Measurements from ENCODE around the gene KCNIP4. TPM values are rescaled to one million over a fixed set of nuclear protein-coding genes. Genes with fewer than 3 reads are reported as not detected.

The KCNIP4 gene
- total and polyA plus RNA-seq, 4 donors: 12.5 to 74.2 (median 54.5) TPM

DNA sequence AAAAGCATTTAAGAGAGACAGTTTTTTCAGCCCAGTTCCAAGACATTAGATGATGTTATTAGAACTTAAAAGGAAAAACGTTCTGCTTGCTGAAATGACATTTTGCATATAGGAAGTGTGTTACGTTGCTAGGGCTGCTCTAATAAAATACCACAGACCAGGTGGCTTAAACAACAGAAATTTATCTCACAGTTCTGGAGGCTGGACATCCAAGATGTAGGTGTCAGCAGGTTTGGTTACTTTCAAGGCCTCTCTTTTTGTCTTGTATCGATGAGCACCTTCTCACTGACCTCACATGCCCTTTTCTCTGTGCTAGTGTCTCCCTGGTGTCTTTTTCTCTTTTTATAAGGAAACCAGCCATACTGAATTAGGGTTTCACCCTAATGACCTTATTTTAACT lies 1043.6 kb downstream of the KCNIP4 start:
- H3K4me3 ChIP-seq (ENCODE audit: low read depth, low read length): no peak overlapping the region
- H3K4me1 ChIP-seq (ENCODE audit: control insufficient read depth, insufficient read depth, low read length): no peaks in the 10 kb centered on the region
- H3K27me3 ChIP-seq (ENCODE audit: control insufficient read depth, insufficient read depth, low read length): no peaks in the 10 kb centered on the region
- H3K9me3 ChIP-seq (ENCODE audit: control insufficient read depth, insufficient read depth, low read length): no peaks in the 10 kb centered on the region
- WGBS (ENCODE audit: insufficient coverage): no CpG with 5 or more reads among the region's 3 CpGs
- H3K36me3 ChIP-seq (ENCODE audit: control insufficient read depth, insufficient read depth, low read length): no peaks in the 10 kb centered on the region
- no peak for DNase-seq (ENCODE audit: low read depth in 4 of 6, low spot score in 6 of 6)
- H3K27ac ChIP-seq (ENCODE audit: low read depth, low read length): no peak overlapping the region

DNA sequence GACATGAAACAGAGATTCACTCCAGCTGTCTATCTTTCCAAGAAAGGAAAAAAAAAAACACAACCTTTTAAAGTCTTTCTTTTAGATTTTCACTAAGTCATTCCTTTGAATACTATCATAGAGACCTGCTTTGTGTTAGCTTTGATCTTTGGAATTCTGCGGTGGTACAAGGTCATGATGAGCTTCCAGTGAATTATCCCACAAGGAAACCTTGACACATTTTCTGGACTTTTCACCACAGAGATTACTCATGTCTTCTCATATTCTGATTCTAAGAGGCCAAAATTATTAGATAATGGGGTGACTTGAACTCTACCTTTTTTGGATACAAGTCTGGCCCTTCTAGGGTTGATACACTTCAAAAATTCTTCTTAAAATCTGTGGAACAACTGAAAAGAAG lies 1046.7 kb downstream of the KCNIP4 start:
- H3K27me3 ChIP-seq (ENCODE audit: control insufficient read depth, insufficient read depth, low read length): no peaks in the 10 kb centered on the region
- H3K36me3 ChIP-seq (ENCODE audit: control insufficient read depth, insufficient read depth, low read length): no peaks in the 10 kb centered on the region
- no peak overlapping the region for H3K4me3 ChIP-seq (ENCODE audit: low read depth, low read length)
- DNase-seq (ENCODE audit: low read depth in 4 of 6, low spot score in 6 of 6): no peak
- H3K27ac ChIP-seq (ENCODE audit: low read depth, low read length): no peak overlapping the region
- WGBS (ENCODE audit: insufficient coverage): no CpG with 5 or more reads among the region's 1 CpG
- H3K9me3 ChIP-seq (ENCODE audit: control insufficient read depth, insufficient read depth, low read length): no peaks in the 10 kb centered on the region
- no peaks in the 10 kb centered on the region for H3K4me1 ChIP-seq (ENCODE audit: control insufficient read depth, insufficient read depth, low read length)

DNA sequence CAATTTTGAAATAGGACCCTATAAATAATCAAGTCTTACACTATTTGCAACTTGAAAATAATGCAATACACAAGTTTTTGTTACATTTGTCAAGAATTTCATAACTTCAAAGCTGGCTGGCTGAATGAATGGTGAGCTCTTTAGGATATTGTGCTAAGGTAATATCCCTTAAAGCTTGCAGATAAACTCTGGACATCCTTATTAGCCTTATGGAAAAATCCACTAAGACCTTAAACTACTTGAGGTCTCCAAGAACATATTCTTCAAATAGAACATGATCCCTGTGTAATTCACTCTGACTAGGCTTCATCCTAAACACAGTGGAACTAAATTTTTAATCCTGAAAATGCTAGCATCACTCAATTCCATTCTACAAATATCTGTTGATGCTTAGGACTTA lies 1049.0 kb downstream of the KCNIP4 start:
- Histone ChIP-seq H3K9me3 (ENCODE audit: control insufficient read depth, insufficient read depth, low read length) (no peaks in the 10 kb centered on the region), H3K27me3 (ENCODE audit: control insufficient read depth, insufficient read depth, low read length) (no peaks in the 10 kb centered on the region), H3K4me1 (ENCODE audit: control insufficient read depth, insufficient read depth, low read length) (no peaks in the 10 kb centered on the region), H3K27ac (ENCODE audit: low read depth, low read length) (no peak overlapping the region), H3K36me3 (ENCODE audit: control insufficient read depth, insufficient read depth, low read length) (no peaks in the 10 kb centered on the region), H3K4me3 (ENCODE audit: low read depth, low read length) (no peak overlapping the region)
- no peak for DNase-seq (ENCODE audit: low read depth in 4 of 6, low spot score in 6 of 6)

DNA sequence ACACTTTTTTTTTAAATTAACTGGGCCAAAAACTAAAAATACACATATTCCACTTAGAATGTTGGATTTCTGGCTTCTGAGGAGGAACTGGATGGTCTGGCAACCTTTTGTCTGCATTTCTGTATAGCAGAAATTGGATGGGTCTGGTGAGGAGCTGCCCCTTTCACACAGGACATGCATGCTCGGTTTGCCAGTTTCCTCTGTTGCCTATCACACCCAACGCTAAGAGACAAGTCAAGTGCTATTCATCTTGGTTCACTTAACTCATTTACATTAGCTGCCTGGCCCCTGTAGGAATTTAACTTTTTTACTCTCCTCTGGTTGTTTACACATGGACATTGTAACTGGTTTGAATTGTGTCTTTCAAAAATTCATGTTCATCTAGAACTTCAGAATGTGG lies 1052.6 kb downstream of the KCNIP4 start:
- no peaks in the 10 kb centered on the region for H3K27me3 ChIP-seq (ENCODE audit: control insufficient read depth, insufficient read depth, low read length)
- H3K4me1 ChIP-seq (ENCODE audit: control insufficient read depth, insufficient read depth, low read length): no peaks in the 10 kb centered on the region
- H3K4me3 ChIP-seq (ENCODE audit: low read depth, low read length): no peak overlapping the region
- H3K36me3 ChIP-seq (ENCODE audit: control insufficient read depth, insufficient read depth, low read length): no peaks in the 10 kb centered on the region
- no peak overlapping the region for H3K27ac ChIP-seq (ENCODE audit: low read depth, low read length)
- H3K9me3 ChIP-seq (ENCODE audit: control insufficient read depth, insufficient read depth, low read length): no peaks in the 10 kb centered on the region
- DNase-seq (ENCODE audit: low read depth in 4 of 6, low spot score in 6 of 6): no peak
- no CpG with 5 or more reads among the region's 2 CpGs for WGBS (ENCODE audit: insufficient coverage)

DNA sequence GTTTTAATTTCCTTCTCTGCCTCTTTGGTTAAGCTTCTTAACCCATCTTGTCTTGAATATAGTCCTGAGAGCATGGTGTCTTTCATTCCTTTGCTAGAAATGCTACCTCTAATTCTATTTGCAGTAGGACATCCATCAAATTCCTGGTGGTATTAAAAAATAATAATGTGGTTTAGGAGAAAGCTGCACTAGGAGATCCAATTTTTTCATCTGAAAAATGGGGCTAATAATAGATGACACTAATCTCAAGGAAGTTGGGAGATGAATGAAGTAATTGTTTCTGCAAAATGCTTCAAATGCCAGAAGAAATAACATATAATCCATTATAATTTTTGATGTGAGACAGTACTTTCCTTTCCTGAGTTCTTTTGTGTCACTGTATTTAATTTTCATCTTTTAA lies 1053.4 kb downstream of the KCNIP4 start:
- no peaks in the 10 kb centered on the region for H3K36me3 ChIP-seq (ENCODE audit: control insufficient read depth, insufficient read depth, low read length)
- no peak for DNase-seq (ENCODE audit: low read depth in 4 of 6, low spot score in 6 of 6)
- H3K9me3 ChIP-seq (ENCODE audit: control insufficient read depth, insufficient read depth, low read length): no peaks in the 10 kb centered on the region
- H3K4me3 ChIP-seq (ENCODE audit: low read depth, low read length): no peak overlapping the region
- no peak overlapping the region for H3K27ac ChIP-seq (ENCODE audit: low read depth, low read length)
- no peaks in the 10 kb centered on the region for H3K4me1 ChIP-seq (ENCODE audit: control insufficient read depth, insufficient read depth, low read length)
- H3K27me3 ChIP-seq (ENCODE audit: control insufficient read depth, insufficient read depth, low read length): no peaks in the 10 kb centered on the region

DNA sequence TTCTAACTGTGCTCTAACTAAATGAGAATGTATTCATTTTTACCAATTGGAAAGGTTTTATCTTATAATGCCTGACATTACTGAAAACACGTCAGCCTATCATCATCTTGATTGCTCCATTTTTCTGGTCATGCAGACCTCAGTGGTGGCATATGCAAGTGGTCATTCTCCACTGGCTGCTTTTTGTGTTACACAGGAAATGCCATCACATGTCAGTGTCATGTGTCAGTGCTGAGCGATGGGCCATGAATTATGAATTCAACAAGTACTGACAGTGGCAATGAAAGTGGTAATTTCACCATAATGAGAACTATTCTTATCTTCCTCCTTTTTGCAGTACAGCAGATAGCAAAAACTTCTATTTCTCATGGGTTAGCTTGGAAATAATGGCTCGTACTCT lies 1057.8 kb downstream of the KCNIP4 start:
- H3K9me3 ChIP-seq (ENCODE audit: control insufficient read depth, insufficient read depth, low read length): no peaks in the 10 kb centered on the region
- H3K27me3 ChIP-seq (ENCODE audit: control insufficient read depth, insufficient read depth, low read length): no peaks in the 10 kb centered on the region
- no peaks in the 10 kb centered on the region for H3K4me1 ChIP-seq (ENCODE audit: control insufficient read depth, insufficient read depth, low read length)
- no peaks in the 10 kb centered on the region for H3K36me3 ChIP-seq (ENCODE audit: control insufficient read depth, insufficient read depth, low read length)
- WGBS (ENCODE audit: insufficient coverage): 100% methylated on average over 1 of the region's 3 CpGs
- DNase-seq (ENCODE audit: low read depth in 4 of 6, low spot score in 6 of 6): no peak
- H3K4me3 ChIP-seq (ENCODE audit: low read depth, low read length): no peak overlapping the region
- H3K27ac ChIP-seq (ENCODE audit: low read depth, low read length): no peak overlapping the region

DNA sequence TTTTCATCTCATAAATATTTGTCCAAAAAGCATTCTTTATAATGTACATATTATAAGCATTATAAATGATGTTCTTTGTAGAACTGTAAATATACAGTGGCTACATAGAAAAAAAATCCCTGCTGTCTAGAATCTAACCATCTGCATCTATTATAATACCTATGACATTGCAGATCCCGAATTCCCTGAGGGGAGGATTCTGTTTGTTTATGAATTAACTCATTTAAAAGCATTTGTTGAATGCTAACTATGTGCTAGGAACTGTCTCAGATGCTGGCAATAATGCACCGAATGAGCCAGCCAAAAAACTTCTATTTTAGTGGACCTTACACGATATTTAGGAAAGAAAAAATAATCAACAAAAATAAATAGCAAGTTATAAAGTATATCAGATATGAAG lies 1058.7 kb downstream of the KCNIP4 start:
- H3K27ac ChIP-seq (ENCODE audit: low read depth, low read length): no peak overlapping the region
- no peak for DNase-seq (ENCODE audit: low read depth in 4 of 6, low spot score in 6 of 6)
- H3K36me3 ChIP-seq (ENCODE audit: control insufficient read depth, insufficient read depth, low read length): no peaks in the 10 kb centered on the region
- no peaks in the 10 kb centered on the region for H3K4me1 ChIP-seq (ENCODE audit: control insufficient read depth, insufficient read depth, low read length)
- H3K9me3 ChIP-seq (ENCODE audit: control insufficient read depth, insufficient read depth, low read length): peaks cover 1% of the 10 kb centered on the region
- H3K27me3 ChIP-seq (ENCODE audit: control insufficient read depth, insufficient read depth, low read length): no peaks in the 10 kb centered on the region
- H3K4me3 ChIP-seq (ENCODE audit: low read depth, low read length): no peak overlapping the region
- no CpG with 5 or more reads among the region's 3 CpGs for WGBS (ENCODE audit: insufficient coverage)

DNA sequence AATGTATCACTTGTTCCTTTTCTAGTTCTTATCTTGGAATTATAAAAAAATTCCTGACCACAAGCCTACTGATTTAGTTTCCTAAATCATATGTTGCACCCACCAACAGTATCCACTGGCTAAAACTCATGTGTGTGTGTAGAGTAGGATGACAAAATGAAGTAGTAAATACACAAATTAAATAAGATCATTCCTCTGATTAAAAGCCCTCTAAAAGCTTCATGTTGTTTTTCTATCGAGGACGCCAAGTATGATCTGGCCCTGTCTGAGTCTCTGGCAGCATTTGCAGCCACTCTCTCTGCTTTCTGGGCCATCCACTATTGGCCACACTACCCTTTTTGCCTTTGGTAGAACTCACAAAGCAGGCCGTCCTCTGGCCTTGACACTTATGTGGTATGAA lies 1064.9 kb downstream of the KCNIP4 start:
- Histone ChIP-seq H3K4me1 (ENCODE audit: control insufficient read depth, insufficient read depth, low read length) (no peaks in the 10 kb centered on the region), H3K27ac (ENCODE audit: low read depth, low read length) (no peak overlapping the region), H3K27me3 (ENCODE audit: control insufficient read depth, insufficient read depth, low read length) (no peaks in the 10 kb centered on the region), H3K9me3 (ENCODE audit: control insufficient read depth, insufficient read depth, low read length) (peaks cover 1% of the 10 kb centered on the region), H3K4me3 (ENCODE audit: low read depth, low read length) (no peak overlapping the region), H3K36me3 (ENCODE audit: control insufficient read depth, insufficient read depth, low read length) (no peaks in the 10 kb centered on the region)
- WGBS (ENCODE audit: insufficient coverage): 83% methylated on average over 2 of the region's 3 CpGs
- no peak for DNase-seq (ENCODE audit: low read depth in 4 of 6, low spot score in 6 of 6)

DNA sequence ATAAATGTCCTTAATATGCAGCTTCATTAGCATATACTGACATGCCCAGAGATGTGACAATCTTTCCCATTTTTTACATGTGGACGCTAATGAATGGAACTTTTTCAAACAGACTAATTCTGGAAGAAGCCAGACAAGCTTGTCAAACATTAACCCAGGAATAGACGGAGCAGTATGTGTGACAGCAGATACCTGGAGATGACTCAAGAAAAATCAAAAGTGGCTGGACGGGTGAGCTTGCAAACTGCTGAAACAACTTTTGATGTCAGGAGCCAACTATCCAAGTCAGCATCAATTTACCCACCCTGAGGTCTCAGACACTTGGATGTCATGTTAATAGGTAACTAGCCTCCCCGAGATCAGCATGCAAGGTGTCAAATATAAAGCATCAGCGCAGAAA lies 1065.3 kb downstream of the KCNIP4 start:
- 85% methylated on average over 5 of the region's 5 CpGs for WGBS (ENCODE audit: insufficient coverage)

DNA sequence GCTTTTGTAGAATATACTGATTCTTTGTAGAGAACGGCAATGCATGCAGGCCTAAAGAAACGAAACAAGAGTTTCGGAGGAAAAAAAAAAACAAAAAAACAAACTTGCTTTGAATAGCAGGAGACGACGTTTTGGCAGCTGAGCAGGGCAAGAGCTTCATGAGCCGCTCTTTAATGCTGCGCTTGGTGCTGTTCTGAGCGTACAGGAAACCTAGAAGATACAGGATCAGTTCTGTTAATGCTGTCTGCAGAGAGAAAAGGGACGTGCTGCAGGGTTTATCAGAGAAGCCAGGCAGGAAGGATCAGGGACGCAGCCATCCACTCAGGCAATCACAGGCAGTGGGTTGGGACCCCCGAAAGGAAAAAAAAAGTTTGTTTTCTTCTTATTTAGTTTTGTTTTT lies 1066.1 kb downstream of the KCNIP4 start:
- DNase-seq (ENCODE audit: low read depth in 4 of 6, low spot score in 6 of 6): peak in 2 of 6 donors; percentile 15 to 28
- Histone ChIP-seq H3K36me3 (ENCODE audit: control insufficient read depth, insufficient read depth, low read length) (no peaks in the 10 kb centered on the region), H3K27ac (ENCODE audit: low read depth, low read length) (no peak overlapping the region), H3K4me1 (ENCODE audit: control insufficient read depth, insufficient read depth, low read length) (no peaks in the 10 kb centered on the region), H3K27me3 (ENCODE audit: control insufficient read depth, insufficient read depth, low read length) (no peaks in the 10 kb centered on the region), H3K9me3 (ENCODE audit: control insufficient read depth, insufficient read depth, low read length) (peaks cover 1% of the 10 kb centered on the region), H3K4me3 (ENCODE audit: low read depth, low read length) (no peak overlapping the region)
- 43% methylated on average over 10 of the region's 11 CpGs for WGBS (ENCODE audit: insufficient coverage)

More for the DNA sequence above, 1065.3 kb downstream of the KCNIP4 start:
- no peaks in the 10 kb centered on the region for H3K4me1 ChIP-seq (ENCODE audit: control insufficient read depth, insufficient read depth, low read length)
- DNase-seq (ENCODE audit: low read depth in 4 of 6, low spot score in 6 of 6): no peak
- H3K4me3 ChIP-seq (ENCODE audit: low read depth, low read length): no peak overlapping the region
- no peaks in the 10 kb centered on the region for H3K36me3 ChIP-seq (ENCODE audit: control insufficient read depth, insufficient read depth, low read length)
- H3K9me3 ChIP-seq (ENCODE audit: control insufficient read depth, insufficient read depth, low read length): peaks cover 1% of the 10 kb centered on the region
- no peak overlapping the region for H3K27ac ChIP-seq (ENCODE audit: low read depth, low read length)
- no peaks in the 10 kb centered on the region for H3K27me3 ChIP-seq (ENCODE audit: control insufficient read depth, insufficient read depth, low read length)

Measured in spinal cord (tissue), 10 donors.